ENCODE measurements around the gene FGD5.

The FGD5 gene

GRCh38 chr3:14933820-14934425 is 115.2 kb downstream of the FGD5 start:
- DNase-seq (ENCODE audit: low read depth), result no peak

- no peak for DNase-seq (ENCODE audit: low read depth)
These were observed 117.0 kb downstream of the FGD5 start for GRCh38 chr3:14935592-14936345.

- DNase-seq (ENCODE audit: low read depth), result no peak
These were observed 120.2 kb downstream of the FGD5 start for GRCh38 chr3:14938954-14939353.

DNA sequence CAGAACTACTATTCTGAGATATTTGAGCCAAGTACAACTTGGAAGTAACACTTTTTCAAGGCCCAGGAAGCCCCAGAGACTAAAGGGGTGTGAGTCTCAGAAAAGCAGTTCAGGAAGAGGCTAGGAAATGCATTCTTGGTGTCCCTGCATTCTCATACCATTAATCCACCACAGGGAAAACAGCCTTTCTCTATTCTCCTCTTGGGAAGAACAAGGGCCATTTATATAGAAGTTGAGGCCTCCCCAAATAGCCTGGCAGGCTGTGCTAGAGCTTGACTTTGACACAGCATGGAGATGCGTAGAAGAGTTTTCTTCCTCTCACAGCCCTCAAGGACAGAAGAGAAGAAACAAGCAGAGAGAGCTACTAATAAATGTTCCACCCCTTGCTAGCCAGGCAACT is 123.1 kb downstream of the FGD5 start:
- no peak for DNase-seq (ENCODE audit: low read depth)

DNA sequence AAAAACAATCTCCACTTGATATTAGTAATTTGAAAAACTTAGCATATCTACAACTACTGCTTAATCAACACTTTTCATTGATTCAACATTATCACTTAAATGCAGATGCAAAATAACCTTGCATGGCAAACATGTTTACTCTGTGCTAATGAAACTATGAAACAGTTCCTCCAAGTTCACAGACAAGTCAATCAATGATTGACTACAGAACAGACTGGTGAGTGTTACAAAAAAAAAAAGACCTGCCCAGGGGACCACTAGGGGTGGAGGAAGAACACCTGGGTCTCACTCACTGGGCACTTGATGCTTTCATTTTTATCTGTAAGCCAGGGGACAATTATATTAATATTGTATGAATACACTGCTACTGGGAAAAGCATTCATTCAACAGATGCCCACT is 124.3 kb downstream of the FGD5 start:
- DNase-seq (ENCODE audit: low read depth), result no peak

GRCh38 chr3:14946236-14946635 is 127.5 kb downstream of the FGD5 start:
- no peak for DNase-seq (ENCODE audit: low read depth)

GRCh38 chr3:14946739-14947099 is 128.0 kb downstream of the FGD5 start:
- no peak for DNase-seq (ENCODE audit: low read depth)

DNA sequence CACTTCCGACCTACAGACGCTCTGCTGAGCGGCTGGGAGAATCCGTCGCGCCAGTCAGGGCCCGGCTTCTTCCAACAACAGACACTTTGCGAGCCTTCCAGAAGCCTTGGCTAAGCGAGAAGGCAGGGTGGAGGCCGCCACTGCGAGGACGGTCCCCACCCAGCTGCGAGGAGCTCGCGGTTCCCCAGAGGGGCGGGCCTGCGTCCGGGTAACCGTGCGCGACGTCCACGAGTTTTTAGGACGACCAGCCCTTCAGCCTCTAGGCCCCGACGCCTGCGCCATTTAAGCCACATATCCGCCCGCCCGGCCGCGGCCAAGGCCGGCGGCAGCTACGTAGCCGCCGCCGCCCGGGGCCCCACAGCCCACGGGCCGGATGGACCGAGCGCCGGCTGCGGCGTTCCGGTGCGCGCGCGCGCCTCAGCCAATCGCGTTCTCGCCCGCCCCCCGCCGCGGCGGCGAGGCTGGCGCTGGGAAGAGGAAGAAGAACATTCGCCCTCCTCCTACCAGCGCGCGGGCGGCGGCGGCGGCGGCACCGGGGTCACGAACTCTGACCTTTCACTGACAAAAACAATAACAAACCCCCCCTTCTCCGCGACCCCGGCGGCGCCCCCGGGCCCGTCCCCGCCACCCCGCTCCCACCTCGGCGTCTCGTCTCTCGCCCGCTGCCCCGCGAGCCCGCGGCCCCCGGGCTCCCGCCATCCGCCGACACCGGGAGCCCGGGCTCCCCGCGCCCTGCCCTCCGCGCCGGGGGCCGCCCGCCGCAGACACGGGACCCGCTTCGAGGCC is 128.5 kb downstream of the FGD5 start, which contains the start of gene NR2C2:
TSS of gene NR2C2 (plus strand) at position 484 of the 786 bp plus-strand sequence. CDS start 56,332 bp downstream, outside the sequence.
- peak; percentile 85 for DNase-seq (ENCODE audit: low read depth)

DNA sequence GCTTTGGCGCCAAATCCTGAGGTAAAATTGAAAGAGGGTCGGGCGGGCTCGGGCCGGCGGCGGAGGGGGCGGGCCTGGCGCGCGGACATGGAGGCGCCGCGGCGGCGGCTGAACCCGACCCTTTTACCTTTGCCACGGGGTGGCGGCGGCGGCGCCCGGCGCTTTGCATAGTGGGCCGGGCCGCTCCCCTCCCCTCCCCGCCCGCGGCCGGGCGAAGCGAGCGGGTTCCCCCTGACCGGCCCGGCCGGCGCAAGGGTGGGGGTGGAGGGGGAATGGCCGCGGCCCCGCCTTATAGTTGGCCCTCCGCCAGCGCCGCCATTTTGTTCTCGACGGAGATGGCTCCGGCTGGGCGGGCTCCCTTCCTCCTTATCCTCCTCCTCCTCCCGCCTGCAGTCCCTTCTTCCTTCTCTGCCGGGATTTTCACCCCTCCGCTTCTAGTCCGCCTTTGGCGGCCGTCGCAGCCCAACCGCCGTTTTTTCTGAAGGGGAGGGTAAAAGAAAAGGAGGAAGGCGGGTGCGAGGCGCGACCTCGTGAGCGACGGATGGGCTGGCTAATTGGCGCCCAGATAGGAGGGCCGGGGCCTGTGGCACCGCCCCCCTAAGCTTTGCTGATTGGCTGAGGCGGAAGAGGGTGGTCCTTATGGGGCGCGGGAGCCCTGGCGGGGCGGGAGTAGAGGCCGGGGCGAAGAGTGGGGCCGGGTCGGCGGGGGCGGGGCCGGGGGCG is 129.3 kb downstream of the FGD5 start:
- DNase-seq (ENCODE audit: low read depth), result peak; percentile 94

DNA sequence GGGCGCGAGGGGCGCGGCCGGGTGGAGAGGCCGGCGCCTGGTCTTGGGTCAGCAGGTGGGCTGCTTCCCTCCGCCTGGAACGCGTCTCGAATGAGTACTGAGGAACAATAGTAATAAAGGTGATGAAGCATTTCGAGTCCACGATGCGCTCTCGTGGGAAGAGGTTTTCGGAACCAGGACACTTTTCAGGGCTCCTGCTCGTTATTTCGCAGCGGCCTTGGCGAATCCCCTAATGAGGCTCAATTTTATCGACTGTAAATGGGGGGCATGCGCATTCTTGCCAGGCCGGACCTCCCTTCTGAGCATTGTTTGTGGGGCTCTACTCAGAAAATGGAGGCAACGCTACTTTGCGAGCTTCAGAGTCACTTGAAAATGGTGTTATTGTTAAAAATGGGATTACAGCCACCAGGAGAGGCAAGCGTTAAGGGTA is 129.9 kb downstream of the FGD5 start:
- DNase-seq (ENCODE audit: low read depth), result no peak

DNA sequence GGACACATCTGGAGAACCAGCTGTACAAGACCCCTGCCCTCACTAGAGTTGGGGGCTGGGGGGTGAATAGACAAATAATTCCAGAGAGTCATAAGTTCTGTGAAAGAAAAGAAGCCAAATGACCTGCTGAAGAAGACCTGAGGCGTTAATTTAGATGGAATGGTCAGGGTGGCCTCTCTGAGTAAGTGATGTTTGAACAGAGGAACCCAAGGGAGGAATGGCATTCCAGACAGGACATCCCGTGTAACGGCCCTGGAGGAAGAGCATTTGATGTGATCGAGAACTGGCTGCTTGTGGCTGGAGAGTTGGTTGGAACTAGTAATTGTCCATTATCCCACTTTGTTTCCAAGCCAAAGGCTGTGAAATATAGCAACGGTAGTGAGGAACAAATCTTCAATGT is 130.4 kb downstream of the FGD5 start:
- DNase-seq (ENCODE audit: low read depth), result no peak

DNA sequence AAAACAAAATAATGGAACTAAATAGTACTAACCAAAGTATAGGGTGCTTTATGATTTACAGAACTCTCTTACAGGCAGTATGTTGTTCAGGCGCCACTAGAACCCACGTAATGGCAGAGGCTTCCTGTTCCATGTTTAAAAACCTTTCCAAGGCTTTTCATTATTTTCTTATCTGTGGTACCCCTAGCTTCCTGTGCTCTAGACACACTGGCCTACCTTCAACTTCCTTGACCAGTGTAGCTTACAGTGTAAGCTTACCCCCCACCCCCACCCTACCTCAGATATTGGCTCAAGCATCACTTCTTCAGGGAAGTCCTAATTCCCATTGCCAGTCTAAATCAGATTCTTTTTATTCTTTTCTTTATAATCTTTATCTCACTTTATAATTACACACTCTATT is 131.5 kb downstream of the FGD5 start:
- no peak for DNase-seq (ENCODE audit: low read depth)

DNA sequence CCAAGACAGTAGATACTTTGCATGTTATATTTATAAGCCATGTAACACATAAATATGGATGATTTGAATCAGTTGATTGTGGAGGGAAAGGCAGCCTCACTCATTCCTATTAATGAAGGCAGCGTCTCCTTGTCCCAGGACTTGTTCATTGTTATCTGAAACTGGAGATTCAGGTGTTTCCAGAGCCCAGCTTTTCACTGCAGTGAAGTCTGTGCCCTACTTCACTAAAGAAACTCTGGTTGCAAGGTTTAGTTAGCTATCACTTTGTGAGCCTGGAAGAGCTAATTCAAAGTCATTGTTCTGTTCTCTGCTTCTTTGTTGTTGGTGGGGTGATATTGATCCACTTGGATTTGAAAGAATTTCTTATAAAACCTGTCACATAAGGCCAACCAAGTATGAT is 138.4 kb downstream of the FGD5 start:
- DNase-seq (ENCODE audit: low read depth), result no peak

- no peak for DNase-seq (ENCODE audit: low read depth)
These were observed 139.2 kb downstream of the FGD5 start for GRCh38 chr3:14957925-14958324.

- DNase-seq (ENCODE audit: low read depth), result no peak
These were observed 140.7 kb downstream of the FGD5 start for GRCh38 chr3:14959359-14959943.

- DNase-seq (ENCODE audit: low read depth), result no peak
These were observed 144.0 kb downstream of the FGD5 start for GRCh38 chr3:14962762-14963161.

GRCh38 chr3:14967285-14967684 is 148.5 kb downstream of the FGD5 start:
- DNase-seq (ENCODE audit: low read depth), result no peak

DNA sequence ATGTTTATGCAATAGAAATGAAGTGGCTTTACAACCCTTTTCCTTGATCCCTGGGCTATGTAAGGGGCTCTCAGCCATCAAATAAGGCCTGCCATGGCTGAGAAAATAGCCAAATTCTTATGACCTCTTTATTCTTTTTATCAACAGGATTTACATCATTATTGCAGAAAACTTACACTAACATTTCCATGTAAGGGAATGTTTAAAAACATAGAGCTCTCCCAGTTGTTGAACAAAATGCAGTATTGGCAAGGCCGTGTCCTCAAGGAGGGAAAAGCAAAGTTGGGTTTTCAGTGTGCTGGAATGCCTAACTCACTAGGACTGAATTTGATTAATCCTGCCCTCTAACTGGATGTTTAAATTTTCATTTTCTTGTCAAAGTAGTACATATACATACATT is 150.9 kb downstream of the FGD5 start:
- no peak for DNase-seq (ENCODE audit: low read depth)

GRCh38 chr3:14976317-14976716 is 157.6 kb downstream of the FGD5 start:
- DNase-seq (ENCODE audit: low read depth), result no peak

- no peak for DNase-seq (ENCODE audit: low read depth)
These were observed 161.9 kb downstream of the FGD5 start for GRCh38 chr3:14980689-14981088.
